Activated effector memory CD4-positive, alpha-beta T cell treated with Interleukin-2 at 50 U/mL for 16 hours (primary cell): ENCODE measurements around the gene ADORA2B.
"Not testable (repeated sequence)": the region's sequence is repeated elsewhere in the genome, so short reads cannot be mapped to it uniquely, and the experiment has no call there.

ENCODE experiments used
- DNase-seq: peaks from one replicate; pipeline ENCODE4 v3.0.0-alpha.2; 2020

The ADORA2B gene

GRCh38 chr17:15944759-15945526, at the start of gene ADORA2B:
Gene ADORA2B (plus strand): TSS chr17:15945130. CDS start chr17:15945249, 119 bp downstream.
- DNase-seq = peak; percentile 8

GRCh38 chr17:15896277-15896676, 48.7 kb upstream of the ADORA2B start:
- DNase-seq = no peak

GRCh38 chr17:15896834-15897233, 48.1 kb upstream of the ADORA2B start:
- DNase-seq = no peak

GRCh38 chr17:15899596-15899995, 45.3 kb upstream of the ADORA2B start:
- not testable (repeated sequence) for DNase-seq

GRCh38 chr17:15900871-15901270, 44.1 kb upstream of the ADORA2B start:
- DNase-seq = no peak

- DNase-seq = not testable (repeated sequence)
Observed at GRCh38 chr17:15905236-15905635, 39.7 kb upstream of the ADORA2B start.

GRCh38 chr17:15907290-15907689, 37.6 kb upstream of the ADORA2B start:
- DNase-seq = no peak

- DNase-seq = no peak
Observed at GRCh38 chr17:15908378-15908777, 36.6 kb upstream of the ADORA2B start.

GRCh38 chr17:15909481-15909991, 35.4 kb upstream of the ADORA2B start:
- DNase-seq = no peak

GRCh38 chr17:15910791-15911190, 34.1 kb upstream of the ADORA2B start:
- no peak for DNase-seq

- DNase-seq = not testable (repeated sequence)
Observed at GRCh38 chr17:15911701-15912100, 33.2 kb upstream of the ADORA2B start.

- no peak for DNase-seq
Observed at GRCh38 chr17:15912416-15912955, 32.4 kb upstream of the ADORA2B start.

- DNase-seq = no peak
Observed at GRCh38 chr17:15913826-15914225, 31.1 kb upstream of the ADORA2B start.

GRCh38 chr17:15914400-15915170, 30.3 kb upstream of the ADORA2B start:
- no peak for DNase-seq

GRCh38 chr17:15915961-15916360, 29.0 kb upstream of the ADORA2B start:
- DNase-seq = no peak

- DNase-seq = no peak
Observed at GRCh38 chr17:15917021-15917437, 27.9 kb upstream of the ADORA2B start.

- no peak for DNase-seq
Observed at GRCh38 chr17:15917438-15918027, 27.4 kb upstream of the ADORA2B start.

- DNase-seq = no peak
Observed at GRCh38 chr17:15918261-15918660, 26.7 kb upstream of the ADORA2B start.

- no peak for DNase-seq
Observed at GRCh38 chr17:15918661-15919259, 26.2 kb upstream of the ADORA2B start.

GRCh38 chr17:15919466-15919865, 25.5 kb upstream of the ADORA2B start:
- no peak for DNase-seq

GRCh38 chr17:15920758-15921239, 24.1 kb upstream of the ADORA2B start:
- DNase-seq = no peak

- DNase-seq = no peak
Observed at GRCh38 chr17:15921640-15922039, 23.3 kb upstream of the ADORA2B start.

- no peak for DNase-seq
Observed at GRCh38 chr17:15922586-15922985, 22.3 kb upstream of the ADORA2B start.
